ENCODE results near the gene C2CD4B. TPM values are rescaled to one million over a fixed set of nuclear protein-coding genes. Genes with fewer than 3 reads are reported as not detected.

The C2CD4B gene
- total RNA-seq, 1 donor from 2014 or later: not detected

DNA sequence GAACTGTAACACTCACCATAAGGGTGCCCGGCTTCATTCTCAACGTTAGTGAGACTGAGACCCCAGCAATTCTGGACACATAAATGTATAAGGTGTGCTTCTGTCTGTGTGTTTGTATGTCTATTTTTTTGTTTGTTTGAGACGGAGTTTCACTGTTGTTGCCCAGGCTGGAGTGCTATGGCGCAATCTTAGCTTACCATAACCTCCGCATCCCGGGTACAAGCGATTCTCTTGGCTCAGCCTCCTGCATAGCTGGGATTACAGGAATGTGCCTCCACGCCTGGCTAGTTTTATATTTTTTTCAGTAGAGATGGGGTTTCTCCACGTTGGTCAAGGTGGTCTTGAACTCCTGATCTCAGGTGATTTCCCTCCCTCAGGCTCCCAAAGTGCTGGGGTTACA is 43.3 kb upstream of the C2CD4B start:
- Mint-ChIP-seq H3K27ac (no peak overlapping the region), H3K4me3 (no peak overlapping the region), H3K36me3 (no peaks in the 10 kb centered on the region), H3K9me3 (peaks cover 12% of the 10 kb centered on the region), H3K27me3 (ENCODE audit: insufficient read depth, low read depth) (peaks cover 6% of the 10 kb centered on the region), H3K4me1 (no peaks in the 10 kb centered on the region)
- no peak for DNase-seq (ENCODE audit: low spot score)
- Histone ChIP-seq H3K4me3 (no peak overlapping the region), H3K36me3 (no peaks in the 10 kb centered on the region), H3F3A (ENCODE audit: low read depth) (no peaks in the 10 kb centered on the region), H3K27me3 (no peaks in the 10 kb centered on the region), H3K9me3 (ENCODE audit: low read depth) (no peaks in the 10 kb centered on the region), H3K79me2 (ENCODE audit: low read depth) (no peaks in the 10 kb centered on the region), H3K9ac (no peak overlapping the region), H4K20me1 (ENCODE audit: low read depth) (no peaks in the 10 kb centered on the region), H2AFZ (replicated peaks) (no peak overlapping the region), H3K4me1 (no peaks in the 10 kb centered on the region), H3K27ac (no peak overlapping the region), H3K4me2 (no peak overlapping the region)
- TF ChIP-seq, protein P1, sequence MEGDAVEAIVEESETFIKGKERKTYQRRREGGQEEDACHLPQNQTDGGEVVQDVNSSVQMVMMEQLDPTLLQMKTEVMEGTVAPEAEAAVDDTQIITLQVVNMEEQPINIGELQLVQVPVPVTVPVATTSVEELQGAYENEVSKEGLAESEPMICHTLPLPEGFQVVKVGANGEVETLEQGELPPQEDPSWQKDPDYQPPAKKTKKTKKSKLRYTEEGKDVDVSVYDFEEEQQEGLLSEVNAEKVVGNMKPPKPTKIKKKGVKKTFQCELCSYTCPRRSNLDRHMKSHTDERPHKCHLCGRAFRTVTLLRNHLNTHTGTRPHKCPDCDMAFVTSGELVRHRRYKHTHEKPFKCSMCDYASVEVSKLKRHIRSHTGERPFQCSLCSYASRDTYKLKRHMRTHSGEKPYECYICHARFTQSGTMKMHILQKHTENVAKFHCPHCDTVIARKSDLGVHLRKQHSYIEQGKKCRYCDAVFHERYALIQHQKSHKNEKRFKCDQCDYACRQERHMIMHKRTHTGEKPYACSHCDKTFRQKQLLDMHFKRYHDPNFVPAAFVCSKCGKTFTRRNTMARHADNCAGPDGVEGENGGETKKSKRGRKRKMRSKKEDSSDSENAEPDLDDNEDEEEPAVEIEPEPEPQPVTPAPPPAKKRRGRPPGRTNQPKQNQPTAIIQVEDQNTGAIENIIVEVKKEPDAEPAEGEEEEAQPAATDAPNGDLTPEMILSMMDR (IDR thresholded peaks at IDR 0.05): no peak
- TF ChIP-seq EZH2phosphoT487 (IDR thresholded peaks at IDR 0.05) (no peak), EZH2 (IDR thresholded peaks at IDR 0.05) (no peak)

DNA sequence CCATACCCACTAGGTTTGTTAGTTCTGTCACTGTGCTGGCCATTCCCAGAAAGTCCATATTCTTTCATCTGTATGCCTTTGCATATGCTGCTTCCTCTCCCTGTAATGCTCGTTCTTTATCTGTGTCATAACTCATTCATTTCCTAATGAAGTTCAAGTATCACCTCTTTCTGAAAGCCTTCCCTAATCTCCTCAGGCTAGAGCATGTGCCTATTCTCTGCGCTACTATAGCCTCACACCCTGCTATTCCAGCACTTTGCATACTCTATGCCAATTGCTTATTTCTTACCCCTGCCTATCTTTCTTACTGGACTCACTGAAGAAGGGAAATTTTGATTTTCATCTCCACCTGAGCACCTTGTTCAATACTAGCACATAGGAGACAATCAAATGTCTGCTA is 25.6 kb upstream of the C2CD4B start:
- Histone ChIP-seq H3K9me3 (ENCODE audit: low read depth) (no peaks in the 10 kb centered on the region), H3K36me3 (no peaks in the 10 kb centered on the region), H3K79me2 (ENCODE audit: low read depth) (no peaks in the 10 kb centered on the region), H3K27ac (no peak overlapping the region), H4K20me1 (ENCODE audit: low read depth) (no peaks in the 10 kb centered on the region), H3K4me3 (no peak overlapping the region), H3K9ac (no peak overlapping the region), H2AFZ (replicated peaks) (no peak overlapping the region), H3K4me1 (peaks cover 5% of the 10 kb centered on the region), H3K4me2 (no peak overlapping the region), H3F3A (ENCODE audit: low read depth) (no peaks in the 10 kb centered on the region), H3K27me3 (no peaks in the 10 kb centered on the region)
- H3K9me3 Mint-ChIP-seq: no peaks in the 10 kb centered on the region
- DNase-seq (ENCODE audit: low spot score): no peak
- no peak overlapping the region for H3K4me3 Mint-ChIP-seq
- TF ChIP-seq, protein P1 (IDR thresholded peaks at IDR 0.05): no peak
- no peak for TF ChIP-seq EZH2phosphoT487 (IDR thresholded peaks at IDR 0.05)
- TF ChIP-seq EZH2 (IDR thresholded peaks at IDR 0.05): no peak
- H3K27ac Mint-ChIP-seq: no peak overlapping the region
- H3K4me1 Mint-ChIP-seq: no peaks in the 10 kb centered on the region
- peaks cover 7% of the 10 kb centered on the region for H3K27me3 Mint-ChIP-seq (ENCODE audit: insufficient read depth, low read depth)
- H3K36me3 Mint-ChIP-seq: no peaks in the 10 kb centered on the region

DNA sequence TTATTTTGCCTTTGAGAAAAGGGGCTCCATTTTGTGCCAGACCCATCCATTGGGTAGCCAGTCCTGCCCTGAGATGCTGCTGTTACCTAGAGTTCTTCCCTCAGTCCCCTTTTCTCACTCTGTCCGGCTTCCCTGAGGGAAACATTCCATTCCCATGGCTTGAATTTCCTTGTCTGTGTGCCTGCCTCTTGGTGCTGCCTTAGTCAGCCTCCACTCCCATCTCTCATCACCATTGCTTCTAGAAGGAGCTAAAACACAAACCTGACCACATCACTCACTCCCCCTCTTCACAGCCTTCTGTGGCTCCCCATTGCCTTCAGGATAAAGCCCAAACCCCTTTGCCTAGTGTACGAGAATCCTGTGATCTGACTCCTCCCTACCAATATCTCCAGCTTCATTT is 25.2 kb upstream of the C2CD4B start:
- no peak for DNase-seq (ENCODE audit: low spot score)
- H3F3A ChIP-seq (ENCODE audit: low read depth): no peaks in the 10 kb centered on the region
- H3K4me1 ChIP-seq: peaks cover 5% of the 10 kb centered on the region
- H2AFZ ChIP-seq (replicated peaks): no peak overlapping the region
- no peak overlapping the region for H3K9ac ChIP-seq
- H3K4me2 ChIP-seq: no peak overlapping the region
- no peaks in the 10 kb centered on the region for H3K79me2 ChIP-seq (ENCODE audit: low read depth)
- TF ChIP-seq EZH2 (IDR thresholded peaks at IDR 0.05) (no peak), EZH2phosphoT487 (IDR thresholded peaks at IDR 0.05) (no peak)
- TF ChIP-seq, protein P1 (IDR thresholded peaks at IDR 0.05): no peak
- Mint-ChIP-seq H3K4me3 (no peak overlapping the region), H3K27ac (no peak overlapping the region), H3K9me3 (no peaks in the 10 kb centered on the region), H3K36me3 (no peaks in the 10 kb centered on the region), H3K27me3 (ENCODE audit: insufficient read depth, low read depth) (peaks cover 7% of the 10 kb centered on the region), H3K4me1 (no peaks in the 10 kb centered on the region)
- H3K36me3 ChIP-seq: no peaks in the 10 kb centered on the region
- no peaks in the 10 kb centered on the region for H3K9me3 ChIP-seq (ENCODE audit: low read depth)
- no peak overlapping the region for H3K27ac ChIP-seq
- H3K27me3 ChIP-seq: no peaks in the 10 kb centered on the region
- no peaks in the 10 kb centered on the region for H4K20me1 ChIP-seq (ENCODE audit: low read depth)
- H3K4me3 ChIP-seq: no peak overlapping the region

Measured in neural progenitor cell (in vitro differentiated cells).